HG03175 (cell line): ENCODE data around the gene MAPK8.

ENCODE experiments used
- ATAC-seq: cut with Tn5 transposase; IDR thresholded peaks from one replicate; pipeline ENCODE4 v1.9.1; 2021; ENCODE audit warnings: mild to moderate bottlenecking, moderate library complexity; ENCODE audit not compliant: unreplicated experiment

MAPK8 gene

GRCh38 chr10:48459270-48460150 lies 153.0 kb downstream of the MAPK8 start:
- ATAC-seq = no peak

GRCh38 chr10:48460182-48460581 lies 153.7 kb downstream of the MAPK8 start:
- ATAC-seq = no peak

- no peak for ATAC-seq
Measured at GRCh38 chr10:48461623-48462481, 155.4 kb downstream of the MAPK8 start.

- no peak for ATAC-seq
Measured at GRCh38 chr10:48462482-48463020, 156.1 kb downstream of the MAPK8 start.

- ATAC-seq = no peak
Measured at GRCh38 chr10:48463318-48464003, 157.0 kb downstream of the MAPK8 start.

GRCh38 chr10:48464121-48464870 lies 157.8 kb downstream of the MAPK8 start:
- ATAC-seq = no peak

GRCh38 chr10:48464871-48465736 lies 158.6 kb downstream of the MAPK8 start:
- ATAC-seq = no peak

- no peak for ATAC-seq
Measured at GRCh38 chr10:48465860-48466521, 159.5 kb downstream of the MAPK8 start.

GRCh38 chr10:48466611-48467240 lies 160.2 kb downstream of the MAPK8 start:
- ATAC-seq = no peak

- ATAC-seq = no peak
Measured at GRCh38 chr10:48467669-48468068, 161.2 kb downstream of the MAPK8 start.

GRCh38 chr10:48468130-48468790 lies 161.8 kb downstream of the MAPK8 start:
- no peak for ATAC-seq

- no peak for ATAC-seq
Measured at GRCh38 chr10:48468866-48469511, 162.5 kb downstream of the MAPK8 start.

- ATAC-seq = no peak
Measured at GRCh38 chr10:48469516-48470020, 163.1 kb downstream of the MAPK8 start.

GRCh38 chr10:48470115-48470892 lies 163.8 kb downstream of the MAPK8 start:
- ATAC-seq = no peak

- ATAC-seq = no peak
Measured at GRCh38 chr10:48470893-48471805, 164.7 kb downstream of the MAPK8 start.
